Keratinocyte (primary cell): ENCODE results near the gene RABL6. TPM values are rescaled to one million over a fixed set of nuclear protein-coding genes. Genes with fewer than 3 reads are reported as not detected.

Source experiments
- DNase-seq: peaks from one replicate; pipeline ENCODE4 v3.0.0-alpha.2; 2011; ENCODE audit warnings: low read depth, missing footprints, low spot score
- FAIRE-seq: peaks from 2 replicates; lab custom pipeline; 2011; peaks lifted over from hg19 to GRCh38; lab: Jason Lieb, UNC
- H2AFZ ChIP-seq: 2 replicates; pipeline ENCODE4 v1.6.0; 2012; ENCODE audit warnings: low read length, control low read depth, inconsistent platforms; ENCODE audit not compliant: control insufficient read depth
- H3K27ac ChIP-seq: 2 replicates; pipeline ENCODE4 v1.5.1; 2011; ENCODE audit warnings: low read length; ENCODE audit not compliant: control insufficient read depth, insufficient read depth
- H3K27me3 ChIP-seq: 3 replicates; pipeline ENCODE4 v1.6.0; 2011; ENCODE audit warnings: low read length; ENCODE audit not compliant: control insufficient read depth, insufficient read depth; ENCODE audit errors: extremely low read depth
- H3K36me3 ChIP-seq, 2 experiments: 2 replicates in 1 of 2; 3 replicates in 1 of 2; pipeline ENCODE4 v1.5.1; 2011; ENCODE audit warnings: low read length in 2 of 2, mild to moderate bottlenecking in 1 of 2; ENCODE audit not compliant: control insufficient read depth in 2 of 2, insufficient read depth in 2 of 2; ENCODE audit errors: extremely low read depth in 1 of 2
- H3K4me1 ChIP-seq: 3 replicates; pipeline ENCODE4 v1.5.1; 2011; ENCODE audit warnings: low read length; ENCODE audit not compliant: control insufficient read depth, insufficient read depth; ENCODE audit errors: extremely low read depth
- H3K4me2 ChIP-seq: 3 replicates; pipeline ENCODE4 v1.6.0; 2011; ENCODE audit warnings: low read depth, low read length; ENCODE audit not compliant: control insufficient read depth, insufficient read depth; ENCODE audit errors: extremely low read depth
- H3K4me3 ChIP-seq, 3 experiments: fragments of 200-600 bp in 1 of 3; sonication (generic) in 1 of 3; 2 replicates in 2 of 3; 3 replicates in 1 of 3; pipeline ENCODE4 v1.5.1; 2011 to 2016; ENCODE audit warnings: low read length in 3 of 3, mild to moderate bottlenecking in 3 of 3, control low read depth in 2 of 3, inconsistent platforms in 1 of 3, low read depth in 1 of 3, mixed read lengths in 1 of 3, mixed run types in 1 of 3, moderate library complexity in 1 of 3; ENCODE audit not compliant: control insufficient read depth in 2 of 3, insufficient read depth in 2 of 3; ENCODE audit errors: extremely low read depth in 1 of 3
- H3K79me2 ChIP-seq: 2 replicates; pipeline ENCODE4 v1.6.0; 2012; ENCODE audit warnings: low read length; ENCODE audit not compliant: control insufficient read depth, insufficient read depth
- H3K9ac ChIP-seq: 3 replicates; pipeline ENCODE4 v1.6.0; 2011; ENCODE audit warnings: low read length; ENCODE audit not compliant: control insufficient read depth, insufficient read depth; ENCODE audit errors: extremely low read depth
- H3K9me1 ChIP-seq: 3 replicates; pipeline ENCODE4 v1.6.0; 2011; ENCODE audit warnings: low read length; ENCODE audit not compliant: control insufficient read depth, insufficient read depth; ENCODE audit errors: extremely low read depth
- H3K9me3 ChIP-seq: 2 replicates; pipeline ENCODE4 v1.5.1; 2012; ENCODE audit warnings: low read depth, low read length; ENCODE audit not compliant: control insufficient read depth
- H4K20me1 ChIP-seq: 3 replicates; pipeline ENCODE4 v1.6.0; 2011; ENCODE audit warnings: low read length; ENCODE audit not compliant: control insufficient read depth, insufficient read depth; ENCODE audit errors: extremely low read depth
- CTCF ChIP-seq, 3 experiments: IDR thresholded peaks in 1 of 3; conservative IDR thresholded peaks in 1 of 3; optimal IDR thresholded peaks in 1 of 3; 2 replicates in 2 of 3; 3 replicates in 1 of 3; pipeline versions ENCODE3 to v1.5.1; 2011; ENCODE audit warnings: low read length in 3 of 3, mild to moderate bottlenecking in 3 of 3, moderate library complexity in 2 of 3, control low read depth in 1 of 3, inconsistent platforms in 1 of 3; ENCODE audit not compliant: insufficient read depth in 2 of 3; ENCODE audit errors: extremely low read depth in 1 of 3
- EZH2 ChIP-seq: IDR thresholded peaks from one replicate; pipeline ENCODE4 v1.6.1; 2012; ENCODE audit warnings: inconsistent platforms, mild to moderate bottlenecking, low read length, moderate library complexity
- dilution Hi-C: fragments of 300-500 bp; cut with MboI; formaldehyde crosslinking; loops from one replicate; pipeline ENCODE4 v1.7.0; 2020; ENCODE audit warnings: low sequenced_read_pairs; ENCODE audit not compliant: extremely low pct_ligation_motif_present
- polyA plus RNA-seq, 5 experiments: library from polyadenylated mRNA; depleted of rRNA in 3 of 5; stranded (reverse) in 3 of 5; stranded (forward) in 1 of 5; unstranded in 1 of 5; fragments of >200 nt; gene quantifications; 1 replicate in 1 of 5; 2 replicates in 3 of 5; 3 replicates in 1 of 5; pipeline versions ENCODE4 v1.2.1 to v1.2.3, GENCODE V29; 2011 to 2012; ENCODE audit warnings: missing spikeins in 2 of 5, low read depth in 1 of 5, low replicate concordance in 1 of 5

The RABL6 gene
- polyA plus RNA-seq, 1 donor (not counting 4 experiments of a cell fraction or from before 2014, with no cell fraction given): 46.3 TPM

GRCh38 chr9:136885950-136886578, 78.3 kb downstream of the RABL6 start, which contains the start of gene TRAF2:
Gene TRAF2 (plus strand): TSS chr9:136886516. CDS start chr9:136898741, 12,225 bp downstream.
- peak; percentile 41 for FAIRE-seq
- Histone ChIP-seq H3K9me3 (no peaks in the 10 kb centered on the region), H3K4me1 (peaks cover 28% of the 10 kb centered on the region), H3K36me3 (peaks cover 4 to 5% of the 10 kb centered on the region in 2 experiments), H3K27ac (peak within 1 kb of the TSS; percentile 76), H3K4me3 (peak within 1 kb of the TSS; percentile 76 to 87 (median 86)), H3K9me1 (no peaks in the 10 kb centered on the region), H3K79me2 (peaks cover 43% of the 10 kb centered on the region), H3K4me2 (peak within 1 kb of the TSS; percentile 96), H4K20me1 (no peaks in the 10 kb centered on the region), H3K9ac (peak within 1 kb of the TSS; percentile 86), H3K27me3 (no peaks in the 10 kb centered on the region), H2AFZ (peak within 1 kb of the TSS; percentile 90)
- dilution Hi-C loops: no loop called here
- TF ChIP-seq EZH2 (no peak), CTCF (optimal IDR thresholded peaks at IDR 0.05 in 1 of 3, IDR thresholded peaks at IDR 0.05 in 1 of 3, conservative IDR thresholded peaks at IDR 0.05 in 1 of 3; ENCODE audit: extremely low read depth in 1 of 3, insufficient read depth in 2 of 3, low read length in 3 of 3) (no peak)
- DNase-seq: peak; percentile 89

- H4K20me1 ChIP-seq: no peaks in the 10 kb centered on the region
- dilution Hi-C loops: no loop called here
- H2AFZ ChIP-seq: no peak overlapping the region
- no peaks in the 10 kb centered on the region for H3K9me1 ChIP-seq
- H3K9me3 ChIP-seq: no peaks in the 10 kb centered on the region
- peak overlapping the region; percentile 86 for H3K9ac ChIP-seq
- no peak for TF ChIP-seq EZH2
- TF ChIP-seq CTCF (optimal IDR thresholded peaks at IDR 0.05 in 1 of 3, IDR thresholded peaks at IDR 0.05 in 1 of 3, conservative IDR thresholded peaks at IDR 0.05 in 1 of 3; ENCODE audit: extremely low read depth in 1 of 3, insufficient read depth in 2 of 3, low read length in 3 of 3): no peak
- H3K27me3 ChIP-seq: no peaks in the 10 kb centered on the region
- peak overlapping the region; percentile 96 for H3K4me2 ChIP-seq
- peaks cover 4 to 5% of the 10 kb centered on the region in 2 experiments for H3K36me3 ChIP-seq
- peak overlapping the region; percentile 74 to 87 (median 86) for H3K4me3 ChIP-seq
- no peak for DNase-seq
- H3K4me1 ChIP-seq: peaks cover 26% of the 10 kb centered on the region
- H3K27ac ChIP-seq: peak overlapping the region; percentile 76
- H3K79me2 ChIP-seq: peaks cover 52% of the 10 kb centered on the region
- no peak for FAIRE-seq
Measured at GRCh38 chr9:136886610-136887597, 79.2 kb downstream of the RABL6 start.
